ENCODE results near the gene COG7. TPM values are rescaled to one million over a fixed set of nuclear protein-coding genes. Genes with fewer than 3 reads are reported as not detected.

The COG7 gene
- total and polyA plus RNA-seq, 9 donors, result 13.8 to 21.5 (median 19.0) TPM

GRCh38 chr16:23496821-23497542, 44.0 kb upstream of the COG7 start:
- WGBS, 3 donors, result 16 to 31% (median 17%) methylated on average over 12 of the region's 12 CpGs
- TF ChIP-seq, protein P1, sequence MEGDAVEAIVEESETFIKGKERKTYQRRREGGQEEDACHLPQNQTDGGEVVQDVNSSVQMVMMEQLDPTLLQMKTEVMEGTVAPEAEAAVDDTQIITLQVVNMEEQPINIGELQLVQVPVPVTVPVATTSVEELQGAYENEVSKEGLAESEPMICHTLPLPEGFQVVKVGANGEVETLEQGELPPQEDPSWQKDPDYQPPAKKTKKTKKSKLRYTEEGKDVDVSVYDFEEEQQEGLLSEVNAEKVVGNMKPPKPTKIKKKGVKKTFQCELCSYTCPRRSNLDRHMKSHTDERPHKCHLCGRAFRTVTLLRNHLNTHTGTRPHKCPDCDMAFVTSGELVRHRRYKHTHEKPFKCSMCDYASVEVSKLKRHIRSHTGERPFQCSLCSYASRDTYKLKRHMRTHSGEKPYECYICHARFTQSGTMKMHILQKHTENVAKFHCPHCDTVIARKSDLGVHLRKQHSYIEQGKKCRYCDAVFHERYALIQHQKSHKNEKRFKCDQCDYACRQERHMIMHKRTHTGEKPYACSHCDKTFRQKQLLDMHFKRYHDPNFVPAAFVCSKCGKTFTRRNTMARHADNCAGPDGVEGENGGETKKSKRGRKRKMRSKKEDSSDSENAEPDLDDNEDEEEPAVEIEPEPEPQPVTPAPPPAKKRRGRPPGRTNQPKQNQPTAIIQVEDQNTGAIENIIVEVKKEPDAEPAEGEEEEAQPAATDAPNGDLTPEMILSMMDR (IDR thresholded peaks at IDR 0.05), result no peak
- TF ChIP-seq POLR2A (IDR thresholded peaks at IDR 0.05) (no peak), EP300 (IDR thresholded peaks at IDR 0.05) (no peak)
- intact Hi-C loops (cut with DNase I), result loop anchor here in 1 of 4 donors (10.0 kb wide), 1 partner anchor 72 kb away; no protein-coding TSS in a partner anchor
- Histone ChIP-seq H3K4me3 (no peak overlapping the region), H3K4me1 (ENCODE audit: insufficient read depth) (peaks cover 34% of the 10 kb centered on the region), H3K27ac (peak overlapping the region; percentile 45 to 56), H3K36me3 (no peaks in the 10 kb centered on the region), H3K27me3 (no peaks in the 10 kb centered on the region), H3K9me3 (no peaks in the 10 kb centered on the region)
- DNase-seq, result peak in 4 of 5 donors; percentile 47 to 56 (median 50)

DNA sequence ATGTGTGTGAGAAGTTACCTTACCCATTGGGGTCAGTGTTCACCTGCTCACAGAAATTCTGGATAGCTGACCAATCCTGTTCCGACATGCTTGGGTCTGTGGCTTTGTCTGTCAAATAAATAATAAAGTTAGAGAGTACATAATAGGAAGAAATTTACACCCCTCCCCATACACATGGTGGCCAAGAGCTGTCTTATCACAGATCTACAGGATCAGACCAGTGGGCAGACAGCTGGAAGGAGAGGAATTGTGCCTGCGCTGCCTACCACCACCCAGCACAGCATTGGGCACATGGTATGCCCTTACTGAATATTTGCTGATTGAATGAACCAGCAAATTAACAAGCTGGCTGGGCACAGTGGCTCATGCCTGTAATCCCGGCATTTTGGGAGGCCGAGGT, 42.7 kb upstream of the COG7 start:
- intact Hi-C loops (cut with DNase I), result loop anchor here in 1 of 4 donors (10.0 kb wide), 1 partner anchor 71 kb away; no protein-coding TSS in a partner anchor
- H3K4me1 ChIP-seq (ENCODE audit: insufficient read depth), result peaks cover 28% of the 10 kb centered on the region
- no peaks in the 10 kb centered on the region for H3K27me3 ChIP-seq
- H3K27ac ChIP-seq, result no peak overlapping the region
- no peak overlapping the region for H3K4me3 ChIP-seq
- DNase-seq, result no peak
- no peaks in the 10 kb centered on the region for H3K9me3 ChIP-seq
- H3K36me3 ChIP-seq, result no peaks in the 10 kb centered on the region
- TF ChIP-seq, protein P1 (IDR thresholded peaks at IDR 0.05), result no peak
- TF ChIP-seq EP300 (IDR thresholded peaks at IDR 0.05) (no peak), POLR2A (IDR thresholded peaks at IDR 0.05) (no peak)
- WGBS, 3 donors, result 90 to 99% (median 96%) methylated on average over 4 of the region's 4 CpGs

DNA sequence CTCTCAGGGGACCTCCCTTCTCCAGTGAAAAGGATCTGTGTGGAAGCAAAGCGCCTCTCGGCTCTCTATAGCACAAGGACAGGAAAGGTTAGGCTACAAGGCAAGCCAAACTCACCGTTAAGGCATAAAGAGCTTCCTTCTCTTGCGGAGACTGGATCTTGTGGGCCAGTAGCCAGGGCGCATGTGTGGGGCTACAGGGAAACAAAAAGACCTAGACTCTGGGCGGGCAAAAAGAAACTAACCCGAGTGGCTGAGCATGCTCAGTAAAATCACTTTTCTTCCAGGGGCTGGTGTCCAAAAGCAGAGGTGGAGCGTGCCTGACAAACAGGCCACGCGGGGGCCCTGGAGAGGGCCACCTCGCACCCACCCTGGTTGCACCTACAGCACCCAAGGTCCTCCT, 41.2 kb upstream of the COG7 start:
- no peak for TF ChIP-seq EP300 (IDR thresholded peaks at IDR 0.05)
- TF ChIP-seq POLR2A (IDR thresholded peaks at IDR 0.05), result no peak
- TF ChIP-seq, protein P1 (IDR thresholded peaks at IDR 0.05), result no peak
- H3K9me3 ChIP-seq, result no peaks in the 10 kb centered on the region
- H3K27ac ChIP-seq, result no peak overlapping the region
- H3K4me3 ChIP-seq, result no peak overlapping the region
- no peaks in the 10 kb centered on the region for H3K36me3 ChIP-seq
- no peaks in the 10 kb centered on the region for H3K27me3 ChIP-seq
- H3K4me1 ChIP-seq (ENCODE audit: insufficient read depth), result peaks cover 17% of the 10 kb centered on the region
- WGBS, 3 donors, result 87 to 90% (median 88%) methylated on average over 11 of the region's 11 CpGs
- no peak for DNase-seq
- intact Hi-C loops (cut with DNase I), result loop anchor here in 1 of 4 donors (10.0 kb wide), 1 partner anchor 69 kb away; no protein-coding TSS in a partner anchor

DNA sequence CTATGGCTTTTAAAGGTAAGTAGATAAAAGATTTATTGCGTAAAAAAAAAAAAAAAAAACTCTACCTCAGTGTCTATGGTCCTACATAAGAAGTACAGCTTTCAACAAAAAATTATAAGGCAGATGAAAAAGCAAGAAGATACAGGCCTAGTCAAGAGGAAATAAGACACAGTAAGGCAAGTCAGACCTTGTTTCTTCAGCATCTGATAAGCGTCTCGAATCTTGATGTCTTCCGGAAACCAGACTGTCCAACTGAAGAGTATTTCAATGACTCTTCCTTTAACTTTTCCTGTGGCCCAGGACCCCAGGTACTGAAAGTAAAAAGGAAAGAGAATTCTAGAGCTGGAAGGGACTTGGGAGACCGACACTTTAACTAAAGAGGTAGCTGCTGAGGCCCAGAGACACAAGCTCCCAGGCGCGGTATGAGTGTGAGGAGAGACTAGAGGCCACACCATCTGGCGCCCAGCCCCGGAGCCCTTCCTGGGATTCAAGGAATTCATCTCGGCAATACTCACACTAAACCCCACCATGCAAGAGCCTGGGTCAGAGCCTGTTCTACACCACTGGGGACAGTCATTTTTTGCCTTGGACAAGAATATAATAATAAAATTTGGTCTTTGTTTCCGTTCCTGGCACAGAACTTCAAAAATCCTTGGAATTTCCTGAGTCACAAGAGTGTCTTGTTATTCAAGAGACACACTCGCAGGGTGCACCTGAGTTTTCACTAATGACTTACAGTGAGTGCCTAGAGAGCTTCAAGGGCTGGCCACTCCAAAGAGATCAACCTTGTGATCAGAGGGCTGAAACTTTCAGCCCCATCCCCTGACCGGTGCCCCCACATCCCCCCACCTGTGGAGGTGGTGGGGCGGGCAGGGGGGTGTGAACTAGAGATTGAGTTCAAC, 38.8 kb upstream of the COG7 start:
- no peak for DNase-seq
- Histone ChIP-seq H3K9me3 (no peaks in the 10 kb centered on the region), H3K27me3 (no peaks in the 10 kb centered on the region), H3K4me3 (no peak overlapping the region), H3K27ac (no peak overlapping the region), H3K4me1 (ENCODE audit: insufficient read depth) (peaks cover 3% of the 10 kb centered on the region), H3K36me3 (no peaks in the 10 kb centered on the region)
- TF ChIP-seq, protein P1 (IDR thresholded peaks at IDR 0.05), result no peak
- TF ChIP-seq POLR2A (IDR thresholded peaks at IDR 0.05) (no peak), EP300 (IDR thresholded peaks at IDR 0.05) (no peak)
- intact Hi-C loops (cut with DNase I), result loop anchor here in 1 of 4 donors (10.0 kb wide), 1 partner anchor 67 kb away; no protein-coding TSS in a partner anchor
- WGBS, 3 donors, result 77 to 80% (median 80%) methylated on average over 14 of the region's 14 CpGs

All from ovary (tissue), 9 donors.